Spleen (tissue), 11 donors: ENCODE measurements around the gene SIPA1L3. TPM values are rescaled to one million over a fixed set of nuclear protein-coding genes. Genes with fewer than 3 reads are reported as not detected.

Experiments
- DNase-seq: peaks from one replicate; pipeline ENCODE4 v3.0.0-alpha.2; 2020
- H3K27ac ChIP-seq, 8 donors: fragments of 200-600 bp; sonication (generic) in 7 of 8; 1 replicate in 4 of 8; 2 replicates in 4 of 8; pipeline versions ENCODE4 v1.5.0 to v1.8.0; 2016 to 2021; ENCODE audit warnings: inconsistent platforms in 4 of 8, mild to moderate bottlenecking in 4 of 8, moderate library complexity in 1 of 8
- H3K27me3 ChIP-seq, 7 donors: fragments of 200-600 bp; sonication (generic) in 6 of 7; replicated peaks in 1 of 7; 1 replicate in 4 of 7; 2 replicates in 3 of 7; pipeline versions ENCODE4 v1.5.0 to v1.8.0; 2016 to 2021; ENCODE audit warnings: inconsistent platforms in 3 of 7, mild to moderate bottlenecking in 1 of 7
- H3K36me3 ChIP-seq, 6 donors: fragments of 200-600 bp; sonication (generic) in 5 of 6; 1 replicate in 4 of 6; 2 replicates in 2 of 6; pipeline versions ENCODE4 v1.5.0 to v1.8.0; 2016 to 2021; ENCODE audit warnings: inconsistent platforms in 2 of 6
- H3K4me1 ChIP-seq, 6 donors: fragments of 200-600 bp; sonication (generic) in 5 of 6; 1 replicate in 3 of 6; 2 replicates in 3 of 6; pipeline versions ENCODE4 v1.5.0 to v1.8.0; 2016 to 2021; ENCODE audit warnings: inconsistent platforms in 3 of 6
- H3K4me3 ChIP-seq, 8 donors: fragments of 200-600 bp; sonication (generic) in 7 of 8; 1 replicate in 4 of 8; 2 replicates in 4 of 8; pipeline versions ENCODE4 v1.5.0 to v1.8.0; 2016 to 2021; ENCODE audit warnings: inconsistent platforms in 4 of 8, mild to moderate bottlenecking in 4 of 8, moderate library complexity in 2 of 8
- H3K9me3 ChIP-seq, 8 donors: fragments of 200-600 bp; sonication (generic) in 7 of 8; 1 replicate in 4 of 8; 2 replicates in 4 of 8; pipeline versions ENCODE4 v1.5.0 to v1.8.0; 2016 to 2021; ENCODE audit warnings: inconsistent platforms in 4 of 8
- CTCF ChIP-seq, 11 experiments: fragments of 200-600 bp in 7 of 11; fragments of 450-650 bp in 4 of 11; sonication (generic) in 4 of 11; IDR thresholded peaks in 8 of 11; conservative IDR thresholded peaks in 3 of 11; 1 replicate in 7 of 11; 2 replicates in 4 of 11; pipeline versions ENCODE4 v1.4.0 to v1.8.0; 2016 to 2021; ENCODE audit warnings: antibody characterized with exemption in 11 of 11, inconsistent platforms in 4 of 11, mild to moderate bottlenecking in 1 of 11
- POLR2A ChIP-seq, 3 donors: fragments of 450-650 bp; IDR thresholded peaks; one replicate each; pipeline ENCODE4 v1.5.1; 2017; ENCODE audit warnings: antibody characterized with exemption in 3 of 3, mild to moderate bottlenecking in 1 of 3
- POLR2AphosphoS5 ChIP-seq, 3 donors: sonication (generic); formaldehyde crosslinking; IDR thresholded peaks; one replicate each; pipeline ENCODE4 v1.5.1; 2017; ENCODE audit warnings: antibody characterized with exemption in 3 of 3
- WGBS, 5 donors: extraction: QIAGEN DNeasy Blood & Tissue Kit in 3 of 5; methylation state at CpG; one replicate each; pipeline versions ENCODE4 v1.1.5 to v1.1.7; 2013 to 2018; 5-methylcytosine and 5-hydroxymethylcytosine counted together
- intact Hi-C: fragments of 100-400 bp; cut with DNase I; formaldehyde crosslinking; loops from one replicate; pipeline ENCODE4 v1.15.0; 2023; ENCODE audit warnings: low total_unique reads
- polyA plus RNA-seq, 3 donors: library from polyadenylated mRNA; stranded (reverse); fragments of 200-250 nt; gene quantifications; one replicate each; pipeline ENCODE4 v1.2.1, GENCODE V29; 2013
- total RNA-seq, 7 donors: library from RNA; depleted of rRNA in 3 of 7; stranded (reverse); fragments of >200 nt in 3 of 7; fragmentation: NEBNext Ultra II Directional in 4 of 7; extraction: Animal tissue kit (Norgen Biotek cat#: 25700) in 4 of 7; gene quantifications; one replicate each; pipeline versions ENCODE4 v1.1.0 to v1.2.1, GENCODE V29; 2016 to 2021
- donor health status: healthy with polysubstance abuse.
- donor health status: DM: no; HTN: no; CAD: no; lungs with moderate emphysema.
- donor health status: DM: no; HTN: no; CAD: no.
- donor health status: Bipolar disorder and iron deficiency.
- donor health status: healthy.
- donor health status: DM: no; HTN: no; CAD: no.
- donor health status: DM: yes; HTN: yes; CAD: no.

The SIPA1L3 gene
- total and polyA plus RNA-seq, 10 donors, result 5.4 to 62.6 (median 40.3) TPM

GRCh38 chr19:38218204-38218603 lies 311.2 kb downstream of the SIPA1L3 start:
- H3K36me3 ChIP-seq, result no peaks in the 10 kb centered on the region
- WGBS, 5 donors, result 86 to 98% (median 95%) methylated on average over 3 of the region's 3 CpGs
- H3K27ac ChIP-seq, result no peak overlapping the region
- H3K9me3 ChIP-seq, result no peaks in the 10 kb centered on the region
- H3K4me3 ChIP-seq, result no peak overlapping the region
- peaks cover 0 to 100% (median 40%) of the 10 kb centered on the region in 7 donors for H3K27me3 ChIP-seq
- TF ChIP-seq POLR2A (IDR thresholded peaks at IDR 0.05) (no peak), POLR2AphosphoS5 (IDR thresholded peaks at IDR 0.05) (no peak), CTCF (IDR thresholded peaks at IDR 0.05 in 8 of 11, conservative IDR thresholded peaks at IDR 0.05 in 3 of 11) (no peak)
- peaks cover 0 to 13% (median 2%) of the 10 kb centered on the region in 6 donors for H3K4me1 ChIP-seq
- no peak for DNase-seq
- intact Hi-C loops, result no loop called here

- intact Hi-C loops, result no loop called here
- DNase-seq, result no peak
- H3K4me3 ChIP-seq, result no peak overlapping the region
- no peak for TF ChIP-seq CTCF (IDR thresholded peaks at IDR 0.05 in 8 of 11, conservative IDR thresholded peaks at IDR 0.05 in 3 of 11)
- TF ChIP-seq POLR2AphosphoS5 (IDR thresholded peaks at IDR 0.05), result no peak
- no peak for TF ChIP-seq POLR2A (IDR thresholded peaks at IDR 0.05)
- peaks cover 0 to 13% (median 8%) of the 10 kb centered on the region in 6 donors for H3K4me1 ChIP-seq
- 81 to 95% (median 87%) methylated on average over 10 of the region's 10 CpGs for WGBS, 5 donors
- no peak overlapping the region for H3K27ac ChIP-seq
- H3K36me3 ChIP-seq, result no peaks in the 10 kb centered on the region
- H3K27me3 ChIP-seq, result peaks cover 0 to 100% (median 40%) of the 10 kb centered on the region in 7 donors
- H3K9me3 ChIP-seq, result no peaks in the 10 kb centered on the region
Measured at GRCh38 chr19:38219221-38219620, 312.2 kb downstream of the SIPA1L3 start.

GRCh38 chr19:38221421-38221820 lies 314.4 kb downstream of the SIPA1L3 start:
- H3K9me3 ChIP-seq, result no peaks in the 10 kb centered on the region
- no peaks in the 10 kb centered on the region for H3K36me3 ChIP-seq
- TF ChIP-seq CTCF (IDR thresholded peaks at IDR 0.05 in 8 of 11, conservative IDR thresholded peaks at IDR 0.05 in 3 of 11) (no peak), POLR2AphosphoS5 (IDR thresholded peaks at IDR 0.05) (no peak), POLR2A (IDR thresholded peaks at IDR 0.05) (no peak)
- peaks cover 0 to 15% (median 12%) of the 10 kb centered on the region in 6 donors for H3K4me1 ChIP-seq
- intact Hi-C loops, result loop anchor here (10.0 kb wide), 1 partner anchor 317 kb away; the partner anchor contains the start of genes SIPA1L3 and WDR87
- H3K27me3 ChIP-seq, result peaks cover 0 to 100% (median 53%) of the 10 kb centered on the region in 7 donors
- no peak overlapping the region for H3K27ac ChIP-seq
- H3K4me3 ChIP-seq, result no peak overlapping the region
- WGBS, 5 donors, result 89 to 94% (median 94%) methylated on average over 6 of the region's 6 CpGs
- no peak for DNase-seq

- Histone ChIP-seq H3K36me3 (no peaks in the 10 kb centered on the region), H3K9me3 (no peaks in the 10 kb centered on the region), H3K4me1 (peaks cover 0 to 15% (median 12%) of the 10 kb centered on the region in 6 donors), H3K27ac (no peak overlapping the region), H3K4me3 (no peak overlapping the region), H3K27me3 (peaks cover 0 to 100% (median 59%) of the 10 kb centered on the region in 7 donors)
- no peak for DNase-seq
- intact Hi-C loops, result loop anchor here (10.0 kb wide), 1 partner anchor 317 kb away; the partner anchor contains the start of genes SIPA1L3 and WDR87
- no peak for TF ChIP-seq POLR2AphosphoS5 (IDR thresholded peaks at IDR 0.05)
- TF ChIP-seq POLR2A (IDR thresholded peaks at IDR 0.05), result no peak
- no peak for TF ChIP-seq CTCF (IDR thresholded peaks at IDR 0.05 in 8 of 11, conservative IDR thresholded peaks at IDR 0.05 in 3 of 11)
- WGBS, 5 donors, result 49 to 74% (median 59%) methylated on average over 34 to 64 of the region's 64 CpGs
Measured at GRCh38 chr19:38221919-38222830, 315.2 kb downstream of the SIPA1L3 start.
